Activated naive CD8-positive, alpha-beta T cell treated with anti-CD3 and anti-CD28 coated beads for 36 hours (primary cell): ENCODE measurements around the gene CD6. TPM values are rescaled to one million over a fixed set of nuclear protein-coding genes. Genes with fewer than 3 reads are reported as not detected.

ENCODE experiments used
- DNase-seq: peaks from one replicate; pipeline ENCODE4 v3.0.0; 2021
- H3K27ac Mint-ChIP-seq: one replicate; pipeline ENCODE4 v1.8.0; 2022; ENCODE audit warnings: mild to moderate bottlenecking, moderate library complexity, mixed read lengths
- H3K27me3 Mint-ChIP-seq: one replicate; pipeline ENCODE4 v1.8.0; 2022; ENCODE audit warnings: mild to moderate bottlenecking, mixed read lengths
- H3K36me3 Mint-ChIP-seq: one replicate; pipeline ENCODE4 v1.8.0; 2021; ENCODE audit warnings: mild to moderate bottlenecking, mixed read lengths
- H3K4me1 Mint-ChIP-seq: one replicate; pipeline ENCODE4 v1.8.0; 2021; ENCODE audit warnings: mixed read lengths
- H3K4me3 Mint-ChIP-seq: one replicate; pipeline ENCODE4 v1.8.0; 2022; ENCODE audit warnings: mild to moderate bottlenecking, moderate library complexity, mixed read lengths
- H3K9me3 Mint-ChIP-seq: one replicate; pipeline ENCODE4 v1.8.0; 2022; ENCODE audit warnings: mixed read lengths
- total RNA-seq, 2 experiments: library from RNA; stranded (reverse); gene quantifications; one replicate each; pipeline ENCODE4 v1.2.3, GENCODE V29; 2021

Gene CD6
- total RNA-seq, 2 experiments from 2014 or later, result 167 to 169 TPM

- Mint-ChIP-seq H3K27me3 (peaks cover 5% of the 10 kb centered on the region), H3K36me3 (no peaks in the 10 kb centered on the region), H3K4me3 (no peak overlapping the region), H3K9me3 (no peaks in the 10 kb centered on the region), H3K4me1 (no peaks in the 10 kb centered on the region), H3K27ac (no peak overlapping the region)
- DNase-seq, result no peak
Observed at GRCh38 chr11:60932605-60933356, 38.7 kb upstream of the CD6 start.

DNA sequence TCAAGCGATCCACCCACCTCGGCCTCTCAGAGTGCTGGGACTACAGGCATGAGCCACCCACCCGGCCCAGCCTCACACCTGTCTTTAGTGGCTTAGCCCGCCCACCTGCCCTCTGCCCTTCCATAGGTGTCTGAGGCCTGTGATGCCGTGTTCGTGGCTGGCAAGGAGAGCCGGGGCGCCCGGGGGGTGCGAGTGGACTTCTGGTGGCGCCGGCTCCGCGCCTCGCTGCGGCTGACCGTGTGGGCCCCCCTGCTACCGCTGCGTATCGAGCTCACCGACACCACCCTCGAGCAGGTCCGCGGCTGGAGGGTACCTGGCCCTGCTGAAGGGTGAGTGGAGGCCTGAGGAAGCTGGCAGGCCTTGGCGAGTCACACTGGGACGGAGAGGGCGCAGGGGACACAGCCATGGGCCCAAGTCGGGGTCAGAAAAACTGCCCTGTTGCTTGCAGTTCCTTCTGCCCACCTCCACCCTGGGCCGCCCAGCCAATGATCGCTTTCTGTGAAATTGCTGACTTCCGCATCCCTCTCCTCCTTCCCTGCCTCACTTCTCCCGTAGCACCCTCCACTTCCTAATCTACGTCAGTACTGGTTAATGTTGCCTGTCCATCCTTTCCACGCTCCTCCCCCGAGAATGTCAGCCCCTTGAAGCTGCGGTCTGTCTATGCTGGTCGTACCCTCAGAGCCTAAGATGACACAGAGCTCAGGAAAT is 37.9 kb upstream of the CD6 start:
- Mint-ChIP-seq H3K9me3 (no peaks in the 10 kb centered on the region), H3K4me3 (no peak overlapping the region)

GRCh38 chr11:60934124-60934789 is 37.2 kb upstream of the CD6 start:
- H3K36me3 Mint-ChIP-seq, result no peaks in the 10 kb centered on the region
- no peak overlapping the region for H3K27ac Mint-ChIP-seq

More for the DNA sequence above, 37.9 kb upstream of the CD6 start:
- Mint-ChIP-seq H3K27me3 (peaks cover 5% of the 10 kb centered on the region), H3K4me1 (no peaks in the 10 kb centered on the region), H3K36me3 (no peaks in the 10 kb centered on the region), H3K27ac (no peak overlapping the region)
- DNase-seq, result no peak

DNA sequence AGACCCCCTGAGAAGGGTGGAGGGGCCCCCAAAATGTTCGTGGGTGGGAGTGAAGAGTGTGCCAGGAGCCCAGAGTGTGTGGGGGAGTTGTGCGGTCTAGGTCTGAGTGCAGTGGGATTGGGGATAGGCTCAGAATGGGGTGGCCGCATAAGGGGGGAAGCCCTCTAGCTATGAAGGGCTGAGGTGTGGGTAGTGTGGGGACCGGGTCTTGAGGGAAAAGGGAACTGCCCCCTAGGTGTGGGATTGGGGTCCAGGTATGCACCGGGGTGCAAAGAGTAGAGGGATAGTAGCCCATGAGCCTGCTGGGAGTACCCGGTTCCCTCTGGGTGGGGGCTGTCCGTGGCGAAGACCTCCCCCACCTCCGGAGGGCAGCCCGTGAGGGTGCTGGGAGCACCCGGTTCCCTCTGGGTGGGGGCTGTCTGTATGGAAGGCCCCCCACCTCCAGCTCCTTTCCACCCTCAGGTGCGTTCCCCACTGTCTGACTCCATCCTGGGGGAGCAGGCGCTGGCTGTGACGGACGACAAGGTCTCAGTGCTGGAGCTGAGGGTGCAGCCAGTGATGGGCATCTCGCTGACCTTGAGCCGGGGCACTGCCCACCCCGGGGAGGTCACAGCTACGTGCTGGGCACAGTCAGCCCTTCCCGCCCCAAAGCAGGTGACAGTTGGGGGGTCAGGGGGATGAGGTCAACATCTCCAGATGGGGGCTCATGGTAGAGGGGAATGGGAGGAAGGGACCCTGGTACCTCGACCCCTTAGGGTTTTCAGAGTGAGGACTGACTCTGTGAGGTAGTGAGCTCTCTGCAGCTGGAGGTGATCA is 36.5 kb upstream of the CD6 start:
- Mint-ChIP-seq H3K9me3 (no peaks in the 10 kb centered on the region), H3K4me3 (no peak overlapping the region), H3K27me3 (peaks cover 5% of the 10 kb centered on the region), H3K36me3 (no peaks in the 10 kb centered on the region), H3K27ac (no peak overlapping the region), H3K4me1 (peaks cover 3% of the 10 kb centered on the region)
- DNase-seq, result no peak

More at GRCh38 chr11:60934124-60934789, 37.2 kb upstream of the CD6 start:
- Mint-ChIP-seq H3K4me1 (no peaks in the 10 kb centered on the region), H3K9me3 (no peaks in the 10 kb centered on the region), H3K27me3 (peaks cover 5% of the 10 kb centered on the region), H3K4me3 (no peak overlapping the region)
- no peak for DNase-seq

DNA sequence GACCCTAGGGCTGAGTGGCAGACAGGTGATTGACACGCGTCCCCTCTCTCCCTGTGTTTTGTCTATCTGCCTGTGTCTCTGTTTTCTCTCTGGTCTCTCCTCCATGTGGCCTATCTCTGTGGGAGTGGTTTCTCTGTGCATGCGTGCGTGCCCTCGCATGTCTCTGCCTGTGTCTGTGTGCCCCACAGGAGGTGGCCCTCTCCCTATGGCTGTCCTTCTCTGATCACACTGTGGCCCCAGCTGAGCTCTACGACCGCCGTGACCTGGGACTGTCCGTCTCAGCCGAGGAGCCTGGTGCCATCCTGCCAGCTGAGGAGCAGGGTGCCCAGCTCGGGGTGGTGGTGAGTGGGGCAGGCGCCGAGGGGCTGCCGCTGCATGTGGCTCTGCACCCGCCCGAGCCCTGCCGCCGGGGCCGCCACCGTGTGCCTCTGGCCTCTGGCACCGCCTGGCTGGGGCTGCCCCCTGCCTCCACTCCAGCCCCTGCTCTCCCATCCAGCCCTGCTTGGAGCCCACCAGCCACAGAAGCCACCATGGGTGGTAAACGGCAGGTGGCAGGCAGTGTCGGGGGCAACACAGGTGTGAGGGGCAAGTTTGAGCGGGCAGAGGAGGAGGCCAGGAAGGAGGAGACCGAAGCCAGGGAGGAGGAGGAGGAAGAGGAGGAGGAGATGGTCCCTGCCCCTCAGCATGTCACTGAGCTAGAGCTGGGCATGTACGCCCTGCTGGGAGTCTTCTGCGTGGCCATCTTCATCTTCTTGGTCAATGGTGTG is 35.6 kb upstream of the CD6 start:
- Mint-ChIP-seq H3K4me1 (peaks cover 4% of the 10 kb centered on the region), H3K36me3 (no peaks in the 10 kb centered on the region), H3K27ac (no peak overlapping the region), H3K27me3 (peaks cover 3% of the 10 kb centered on the region), H3K9me3 (no peaks in the 10 kb centered on the region), H3K4me3 (no peak overlapping the region)
- no peak for DNase-seq

DNA sequence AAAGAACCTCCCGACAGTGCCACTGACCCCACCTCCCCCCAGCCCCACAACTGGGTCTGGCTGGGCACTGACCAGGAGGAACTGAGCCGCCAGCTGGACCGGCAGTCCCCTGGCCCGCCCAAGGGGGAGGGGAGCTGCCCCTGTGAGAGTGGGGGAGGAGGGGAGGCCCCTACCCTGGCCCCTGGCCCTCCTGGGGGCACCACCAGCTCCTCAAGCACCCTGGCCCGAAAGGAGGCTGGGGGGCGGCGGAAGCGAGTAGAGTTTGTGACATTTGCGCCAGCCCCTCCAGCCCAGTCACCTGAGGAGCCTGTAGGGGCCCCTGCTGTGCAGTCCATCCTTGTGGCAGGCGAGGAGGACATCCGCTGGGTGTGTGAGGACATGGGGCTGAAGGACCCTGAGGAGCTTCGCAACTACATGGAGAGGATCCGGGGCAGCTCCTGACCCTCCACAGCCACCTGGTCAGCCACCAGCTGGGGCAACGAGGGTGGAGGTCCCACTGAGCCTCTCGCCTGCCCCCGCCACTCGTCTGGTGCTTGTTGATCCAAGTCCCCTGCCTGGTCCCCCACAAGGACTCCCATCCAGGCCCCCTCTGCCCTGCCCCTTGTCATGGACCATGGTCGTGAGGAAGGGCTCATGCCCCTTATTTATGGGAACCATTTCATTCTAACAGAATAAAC is 34.9 kb upstream of the CD6 start:
- Mint-ChIP-seq H3K36me3 (no peaks in the 10 kb centered on the region), H3K27ac (no peak overlapping the region), H3K4me1 (peaks cover 4% of the 10 kb centered on the region), H3K27me3 (no peaks in the 10 kb centered on the region), H3K9me3 (no peaks in the 10 kb centered on the region), H3K4me3 (no peak overlapping the region)
- no peak for DNase-seq

DNA sequence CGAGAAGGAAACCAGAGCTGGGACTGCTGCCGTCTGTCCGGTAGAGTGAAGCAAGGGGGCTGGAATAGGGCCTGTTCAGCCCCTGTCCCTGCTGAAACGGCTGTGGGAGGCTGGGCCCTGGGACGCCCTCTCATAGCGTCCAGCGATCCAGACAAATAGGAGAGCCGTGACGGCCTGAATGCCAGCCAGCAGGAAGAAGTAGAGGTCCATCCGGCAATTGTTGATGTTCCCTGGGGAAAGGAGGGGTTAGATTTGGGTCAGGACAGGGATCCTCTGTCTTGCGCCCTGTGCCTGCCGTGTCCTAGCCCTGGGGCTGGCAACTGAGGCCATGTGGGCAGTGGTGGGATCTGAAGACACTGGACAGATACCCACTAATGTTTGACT is 34.3 kb upstream of the CD6 start:
- Mint-ChIP-seq H3K4me1 (peaks cover 4% of the 10 kb centered on the region), H3K36me3 (no peaks in the 10 kb centered on the region), H3K9me3 (no peaks in the 10 kb centered on the region)

DNA sequence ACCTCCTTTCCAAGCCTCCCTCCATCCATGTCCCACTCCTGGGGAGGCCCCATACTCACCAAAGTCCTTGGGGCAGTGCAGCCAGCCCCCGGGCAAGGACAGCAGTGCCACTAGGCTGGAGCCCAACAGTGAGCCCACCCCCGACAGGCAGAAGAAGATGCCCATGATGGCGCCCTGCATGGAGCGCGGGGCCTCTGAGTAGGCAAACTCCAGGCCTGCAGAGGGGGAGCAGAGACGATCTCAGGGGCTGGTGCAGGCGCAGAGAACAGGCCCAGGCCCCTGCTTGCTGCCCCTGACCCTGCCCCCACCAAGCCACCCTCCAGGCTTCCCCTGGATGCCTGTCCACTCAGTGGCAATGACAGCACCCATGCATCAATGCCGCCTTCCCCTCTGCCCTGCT is 33.7 kb upstream of the CD6 start:
- Mint-ChIP-seq H3K36me3 (no peaks in the 10 kb centered on the region), H3K27ac (no peak overlapping the region)

More for the DNA sequence above, 34.3 kb upstream of the CD6 start:
- no peak for DNase-seq
- no peaks in the 10 kb centered on the region for H3K27me3 Mint-ChIP-seq
- no peak overlapping the region for H3K4me3 Mint-ChIP-seq
- no peak overlapping the region for H3K27ac Mint-ChIP-seq

GRCh38 chr11:60938500-60938899 is 33.0 kb upstream of the CD6 start:
- Mint-ChIP-seq H3K4me3 (no peak overlapping the region), H3K36me3 (no peaks in the 10 kb centered on the region), H3K27me3 (no peaks in the 10 kb centered on the region), H3K4me1 (peaks cover 4% of the 10 kb centered on the region), H3K27ac (no peak overlapping the region), H3K9me3 (no peaks in the 10 kb centered on the region)
- DNase-seq, result no peak

More for the DNA sequence above, 33.7 kb upstream of the CD6 start:
- Mint-ChIP-seq H3K4me1 (peaks cover 4% of the 10 kb centered on the region), H3K4me3 (no peak overlapping the region), H3K27me3 (no peaks in the 10 kb centered on the region), H3K9me3 (no peaks in the 10 kb centered on the region)
- no peak for DNase-seq

GRCh38 chr11:60939301-60939700 is 32.2 kb upstream of the CD6 start:
- H3K4me1 Mint-ChIP-seq, result peaks cover 4% of the 10 kb centered on the region
- H3K4me3 Mint-ChIP-seq, result no peak overlapping the region
- no peak for DNase-seq
- no peak overlapping the region for H3K27ac Mint-ChIP-seq
- no peaks in the 10 kb centered on the region for H3K36me3 Mint-ChIP-seq
- no peaks in the 10 kb centered on the region for H3K27me3 Mint-ChIP-seq
- no peaks in the 10 kb centered on the region for H3K9me3 Mint-ChIP-seq

GRCh38 chr11:60939855-60940254 is 31.6 kb upstream of the CD6 start:
- H3K9me3 Mint-ChIP-seq, result no peaks in the 10 kb centered on the region
- no peak overlapping the region for H3K4me3 Mint-ChIP-seq
- H3K4me1 Mint-ChIP-seq, result peaks cover 4% of the 10 kb centered on the region
- no peak overlapping the region for H3K27ac Mint-ChIP-seq
- no peaks in the 10 kb centered on the region for H3K27me3 Mint-ChIP-seq
- no peak for DNase-seq
- no peaks in the 10 kb centered on the region for H3K36me3 Mint-ChIP-seq

DNA sequence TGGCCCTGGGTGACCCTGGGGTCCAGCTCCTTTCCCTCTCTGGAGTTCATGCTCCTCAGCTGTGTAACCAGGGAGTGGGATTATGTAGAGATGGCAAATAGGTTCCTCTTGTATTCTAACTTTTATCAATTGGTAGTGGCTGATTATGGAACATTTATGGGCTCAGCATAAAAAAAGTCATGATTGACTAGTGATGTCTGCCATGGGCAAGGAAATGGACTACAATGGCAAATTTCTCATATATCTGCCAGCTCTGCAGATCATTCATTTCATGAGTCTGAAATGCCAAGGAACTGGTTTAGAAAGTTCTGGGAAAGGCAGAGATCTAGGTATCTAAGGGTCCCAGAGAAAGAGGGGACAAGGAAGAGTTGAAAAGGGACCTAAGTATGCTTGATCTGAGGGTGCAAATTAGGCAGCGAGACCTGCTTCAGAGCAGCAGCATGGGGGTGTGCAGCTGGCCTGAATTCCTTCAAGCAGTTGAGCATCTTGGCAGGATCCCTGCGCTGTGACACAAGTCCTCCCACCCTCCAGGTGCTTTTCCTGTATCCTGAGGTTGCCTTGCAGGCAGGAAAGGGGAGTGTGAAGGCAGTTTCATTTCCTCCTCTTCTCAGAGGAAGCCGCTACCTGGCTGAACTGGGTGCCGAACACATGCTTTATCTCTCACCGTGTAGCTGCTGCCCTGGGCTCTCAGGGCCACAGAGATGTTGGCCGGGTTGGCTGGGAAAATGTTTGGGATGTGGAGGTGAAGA is 29.9 kb upstream of the CD6 start:
- H3K9me3 Mint-ChIP-seq, result no peaks in the 10 kb centered on the region
- no peaks in the 10 kb centered on the region for H3K27me3 Mint-ChIP-seq
- H3K27ac Mint-ChIP-seq, result no peak overlapping the region
- H3K36me3 Mint-ChIP-seq, result no peaks in the 10 kb centered on the region
- H3K4me3 Mint-ChIP-seq, result no peak overlapping the region
- peaks cover 6% of the 10 kb centered on the region for H3K4me1 Mint-ChIP-seq
- no peak for DNase-seq

GRCh38 chr11:60942219-60942618 is 29.3 kb upstream of the CD6 start:
- no peaks in the 10 kb centered on the region for H3K36me3 Mint-ChIP-seq
- H3K27ac Mint-ChIP-seq, result no peak overlapping the region
- DNase-seq, result no peak
- H3K4me1 Mint-ChIP-seq, result peaks cover 6% of the 10 kb centered on the region
- no peaks in the 10 kb centered on the region for H3K9me3 Mint-ChIP-seq
- no peaks in the 10 kb centered on the region for H3K27me3 Mint-ChIP-seq
- no peak overlapping the region for H3K4me3 Mint-ChIP-seq
